Measurements from ENCODE around the gene NEDD4L.

GRCh38 chr18:58025205-58025604 is 18.8 kb upstream of the NEDD4L start:
- TF ChIP-seq SUZ12 (IDR thresholded peaks at IDR 0.05; ENCODE audit: extremely low read depth, insufficient read depth, insufficient read length): no peak
- TF ChIP-seq YY1 (IDR thresholded peaks at IDR 0.05; ENCODE audit: insufficient read depth, insufficient read length): no peak

Measured in NT2/D1 (cell line).